RPMI7951 (cell line): Measurements from ENCODE around the gene AAK1. TPM values are rescaled to one million over a fixed set of nuclear protein-coding genes. Genes with fewer than 3 reads are reported as not detected.
"Not testable (repeated sequence)": the region's sequence is repeated elsewhere in the genome, so short reads cannot be mapped to it uniquely, and the experiment has no call there.

Experiments
- DNase-seq: peaks from one replicate; pipeline ENCODE4 v3.0.0-alpha.2; 2012; ENCODE audit warnings: low read depth
- total RNA-seq: library from RNA; depleted of rRNA; stranded (reverse); fragments of >200 nt; shearing (Covaris generic); gene quantifications from 2 replicates; pipeline ENCODE4 v1.2.3, GENCODE V29; 2014; rRNA removed

Gene AAK1
- 33.9 and 44.0 TPM in 2 replicates for total RNA-seq

DNA sequence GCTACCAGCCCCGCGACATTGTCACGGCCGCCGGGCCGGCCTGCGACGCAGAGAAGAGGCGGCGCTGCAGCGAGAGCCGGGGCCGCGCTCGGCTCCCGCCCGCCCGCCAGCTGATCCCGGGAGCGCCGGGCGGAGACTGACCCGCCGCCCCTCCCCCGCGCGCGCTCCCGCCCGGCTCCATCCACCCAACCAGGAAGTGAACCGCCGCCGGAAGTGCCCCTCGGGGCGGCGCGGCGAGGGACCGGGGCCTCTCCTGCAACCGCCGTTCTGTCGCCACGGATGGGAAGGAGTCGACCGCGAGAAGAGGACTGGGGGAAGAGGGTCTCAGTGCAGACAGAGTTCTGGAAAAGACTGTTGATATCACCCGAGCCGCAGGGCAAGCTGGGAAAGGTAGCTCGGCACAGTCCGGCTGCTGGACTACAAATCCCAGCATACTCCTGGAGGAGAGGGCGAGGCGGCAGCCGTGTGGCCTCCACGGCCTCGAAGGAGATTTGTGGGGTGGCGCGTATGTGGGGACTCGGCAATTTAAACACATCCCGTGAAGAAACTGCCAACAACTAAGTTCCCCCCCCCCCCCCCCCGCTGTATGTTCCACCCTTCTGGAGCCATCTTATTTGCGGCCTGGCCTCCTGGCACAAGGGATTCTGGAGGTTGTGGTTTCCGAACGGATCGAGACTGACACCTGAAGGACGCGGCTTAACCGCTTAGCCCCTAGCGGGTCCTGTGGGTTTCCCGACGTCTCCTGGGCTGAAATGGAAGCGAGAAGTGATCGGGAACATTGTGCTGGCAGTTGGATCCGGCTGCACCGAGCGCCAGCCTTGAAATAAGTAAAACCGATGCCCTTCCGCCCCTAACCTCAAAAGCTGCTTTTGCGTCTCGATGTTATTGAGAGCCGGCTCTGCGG is at the start of gene AAK1:
TSS of gene AAK1 (minus strand) at position 138 of the 904 bp plus-strand sequence. CDS start 699 bp downstream, outside the sequence.
- peak; percentile 88 for DNase-seq

- DNase-seq, result no peak
Measured at GRCh38 chr2:69692424-69692823, 48.9 kb upstream of the AAK1 start.

GRCh38 chr2:69689969-69690368 is 46.4 kb upstream of the AAK1 start:
- no peak for DNase-seq

DNA sequence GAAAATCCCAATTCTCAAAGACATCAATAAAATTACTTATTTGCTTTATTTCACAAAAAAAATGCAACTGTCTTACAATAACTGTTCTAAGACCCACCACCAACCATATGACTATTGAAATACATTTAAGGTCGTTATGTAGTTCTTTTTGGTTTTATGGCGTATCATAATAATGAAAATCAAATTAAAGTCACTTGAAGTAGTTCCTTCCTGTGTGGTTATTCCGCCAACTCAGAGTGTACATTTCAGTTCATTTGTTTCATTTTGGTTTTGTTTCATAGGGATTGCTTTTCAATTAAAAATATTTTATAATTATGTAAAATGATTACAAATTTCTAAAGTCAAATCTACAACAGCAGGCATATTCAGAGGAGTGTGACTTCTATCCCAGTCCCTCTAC is 45.9 kb upstream of the AAK1 start:
- no peak for DNase-seq

- DNase-seq, result no peak
Measured at GRCh38 chr2:69687971-69688611, 44.6 kb upstream of the AAK1 start.

GRCh38 chr2:69686813-69687212 is 43.3 kb upstream of the AAK1 start:
- DNase-seq, result peak; percentile 10

- peak; percentile 17 for DNase-seq
Measured at GRCh38 chr2:69685321-69686048, 41.9 kb upstream of the AAK1 start.

GRCh38 chr2:69683170-69683971 is 39.8 kb upstream of the AAK1 start:
- peak; percentile 84 for DNase-seq

DNA sequence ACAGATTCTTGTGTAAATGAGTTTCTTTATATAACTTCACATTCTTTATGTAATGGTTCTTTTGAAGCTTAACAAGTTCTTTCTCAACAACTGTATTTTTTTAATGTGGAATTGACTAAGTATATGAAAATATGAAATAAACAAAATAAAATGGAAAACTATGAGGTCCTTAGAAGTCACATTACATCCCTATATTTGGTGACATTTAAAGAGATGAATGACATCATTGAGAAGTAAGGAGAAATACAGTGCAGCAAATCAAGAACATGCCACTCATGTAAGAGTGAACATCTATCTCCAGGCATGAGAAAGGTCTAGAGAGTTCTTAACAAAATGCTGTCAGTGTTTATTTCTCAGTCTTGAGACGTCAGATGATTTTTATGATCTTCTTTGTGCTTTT is 39.0 kb upstream of the AAK1 start:
- DNase-seq, result no peak

- DNase-seq, result no peak
Measured at GRCh38 chr2:69680001-69680675, 36.6 kb upstream of the AAK1 start.

DNA sequence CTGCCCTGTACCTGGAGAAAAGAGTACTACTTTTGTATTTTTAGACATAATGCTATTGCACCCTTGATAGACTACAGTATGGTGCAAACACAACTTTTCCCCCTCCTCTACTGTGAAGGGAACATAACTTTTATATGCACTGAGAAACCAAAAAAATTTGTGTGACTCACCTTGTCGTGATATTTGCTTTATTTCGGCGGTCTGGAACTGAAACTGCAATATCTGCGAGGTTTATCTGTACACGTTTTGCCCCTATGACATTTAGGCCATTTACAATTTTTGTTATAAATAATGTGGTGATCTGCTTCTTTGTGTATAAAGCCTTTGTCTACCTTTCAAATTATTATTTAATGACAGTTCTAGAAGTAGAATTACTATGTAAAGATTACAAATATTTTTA is 34.4 kb upstream of the AAK1 start:
- DNase-seq, result no peak

GRCh38 chr2:69676146-69676545 is 32.6 kb upstream of the AAK1 start:
- no peak for DNase-seq

GRCh38 chr2:69674316-69674670 is 30.8 kb upstream of the AAK1 start:
- DNase-seq, result no peak

GRCh38 chr2:69673098-69673497 is 29.6 kb upstream of the AAK1 start:
- DNase-seq, result not testable (repeated sequence)

- no peak for DNase-seq
Measured at GRCh38 chr2:69669666-69670065, 26.1 kb upstream of the AAK1 start.

DNA sequence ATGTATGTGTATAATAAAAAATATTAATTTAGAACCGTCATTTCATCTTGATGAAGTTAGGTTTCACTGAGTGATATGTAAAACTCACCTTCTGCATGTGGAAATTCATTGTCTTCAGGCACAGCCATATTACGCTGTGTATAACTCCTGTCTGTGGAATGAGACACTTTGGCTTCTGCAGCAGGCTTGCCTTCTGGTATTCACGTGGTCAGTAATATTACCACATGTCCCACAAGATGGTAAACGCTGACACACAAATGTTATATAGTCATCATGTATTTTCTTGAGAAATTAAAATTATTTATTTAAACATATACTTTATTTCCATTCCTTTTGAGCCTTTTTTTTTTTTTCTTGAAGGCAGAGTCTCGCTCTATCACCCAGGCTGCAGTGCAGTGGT is 25.1 kb upstream of the AAK1 start:
- DNase-seq, result no peak

- no peak for DNase-seq
Measured at GRCh38 chr2:69667805-69668382, 24.4 kb upstream of the AAK1 start.

- DNase-seq, result no peak
Measured at GRCh38 chr2:69665152-69665551, 21.6 kb upstream of the AAK1 start.

DNA sequence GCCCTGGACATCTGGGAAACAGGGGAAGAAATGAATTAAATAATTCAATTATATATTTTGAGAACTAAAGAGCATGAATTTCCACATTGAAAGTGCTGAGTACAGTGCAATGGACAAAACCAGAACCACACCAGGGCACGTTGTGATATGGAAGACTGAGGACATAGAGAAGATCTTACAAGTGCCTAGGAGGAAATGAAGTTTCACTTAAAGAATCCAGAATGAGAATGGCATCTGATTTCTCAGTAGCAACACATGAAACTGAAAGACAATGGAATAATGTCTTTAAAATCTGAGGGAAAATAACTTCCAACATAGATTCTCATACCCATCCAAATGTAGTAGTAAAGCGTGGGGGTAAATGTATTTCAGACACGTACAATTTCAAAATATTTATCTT is 20.3 kb upstream of the AAK1 start:
- DNase-seq, result no peak

GRCh38 chr2:69662547-69662946 is 19.0 kb upstream of the AAK1 start:
- DNase-seq, result not testable (repeated sequence)

DNA sequence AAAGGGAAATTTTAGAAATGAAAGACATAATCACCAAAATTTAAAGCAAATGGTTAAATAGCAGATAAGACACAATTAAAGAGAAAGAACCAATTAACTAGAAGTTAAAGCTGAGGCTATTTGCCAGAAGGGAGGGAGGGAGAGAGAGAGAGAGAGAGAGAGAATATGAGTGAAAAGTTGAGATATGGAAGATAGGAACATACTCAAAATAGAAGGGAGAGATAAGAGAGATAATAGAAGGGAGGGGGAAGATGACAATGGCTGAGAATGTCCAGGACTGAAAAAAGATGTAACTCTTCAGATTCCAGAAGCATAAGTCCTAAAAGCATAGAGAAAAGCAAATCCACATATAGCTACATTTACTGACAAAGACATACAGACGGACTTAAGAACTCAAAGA is 17.1 kb upstream of the AAK1 start:
- no peak for DNase-seq
